Measurements from ENCODE around the gene CLSTN2. TPM values are rescaled to one million over a fixed set of nuclear protein-coding genes. Genes with fewer than 3 reads are reported as not detected.

CLSTN2 gene
- total RNA-seq, 1 donor from 2014 or later = 16.0 TPM

DNA sequence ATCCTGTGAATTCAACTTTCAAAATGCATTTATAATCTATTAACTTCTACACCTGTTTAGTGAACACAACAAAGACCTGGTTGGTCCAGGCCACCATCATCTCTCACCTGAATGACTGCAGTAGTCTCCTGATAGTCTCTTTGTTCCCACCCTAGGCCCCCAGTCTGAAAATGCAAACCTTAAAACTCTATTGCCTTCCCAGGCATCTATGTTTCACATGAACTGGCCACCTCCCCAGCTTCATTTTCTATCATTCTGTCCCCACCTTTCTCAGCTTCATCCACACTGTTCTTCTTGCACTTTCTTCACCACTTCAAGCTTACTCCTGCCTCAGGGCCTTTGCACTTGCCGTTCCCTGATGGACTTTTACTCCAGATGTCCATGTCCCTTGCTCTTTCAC, 45.0 kb downstream of the CLSTN2 start:
- TF ChIP-seq, protein P1, sequence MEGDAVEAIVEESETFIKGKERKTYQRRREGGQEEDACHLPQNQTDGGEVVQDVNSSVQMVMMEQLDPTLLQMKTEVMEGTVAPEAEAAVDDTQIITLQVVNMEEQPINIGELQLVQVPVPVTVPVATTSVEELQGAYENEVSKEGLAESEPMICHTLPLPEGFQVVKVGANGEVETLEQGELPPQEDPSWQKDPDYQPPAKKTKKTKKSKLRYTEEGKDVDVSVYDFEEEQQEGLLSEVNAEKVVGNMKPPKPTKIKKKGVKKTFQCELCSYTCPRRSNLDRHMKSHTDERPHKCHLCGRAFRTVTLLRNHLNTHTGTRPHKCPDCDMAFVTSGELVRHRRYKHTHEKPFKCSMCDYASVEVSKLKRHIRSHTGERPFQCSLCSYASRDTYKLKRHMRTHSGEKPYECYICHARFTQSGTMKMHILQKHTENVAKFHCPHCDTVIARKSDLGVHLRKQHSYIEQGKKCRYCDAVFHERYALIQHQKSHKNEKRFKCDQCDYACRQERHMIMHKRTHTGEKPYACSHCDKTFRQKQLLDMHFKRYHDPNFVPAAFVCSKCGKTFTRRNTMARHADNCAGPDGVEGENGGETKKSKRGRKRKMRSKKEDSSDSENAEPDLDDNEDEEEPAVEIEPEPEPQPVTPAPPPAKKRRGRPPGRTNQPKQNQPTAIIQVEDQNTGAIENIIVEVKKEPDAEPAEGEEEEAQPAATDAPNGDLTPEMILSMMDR (IDR thresholded peaks at IDR 0.05) = no peak
- TF ChIP-seq POLR2A (IDR thresholded peaks at IDR 0.05) (no peak), POLR2AphosphoS5 (IDR thresholded peaks at IDR 0.05; ENCODE audit: insufficient read depth in 1 of 2, low read depth in 1 of 2) (no peak)
- peak; percentile 12 to 60 for DNase-seq (ENCODE audit: extremely low spot score in 2 of 2)
- Histone ChIP-seq H3K27me3 (no peaks in the 10 kb centered on the region), H3K36me3 (no peaks in the 10 kb centered on the region), H3K4me3 (no peak overlapping the region), H3K4me1 (no peaks in the 10 kb centered on the region), H3K27ac (no peak overlapping the region), H3K9me3 (no peaks in the 10 kb centered on the region)
- intact Hi-C loops (cut with DNase I) = no loop called here

DNA sequence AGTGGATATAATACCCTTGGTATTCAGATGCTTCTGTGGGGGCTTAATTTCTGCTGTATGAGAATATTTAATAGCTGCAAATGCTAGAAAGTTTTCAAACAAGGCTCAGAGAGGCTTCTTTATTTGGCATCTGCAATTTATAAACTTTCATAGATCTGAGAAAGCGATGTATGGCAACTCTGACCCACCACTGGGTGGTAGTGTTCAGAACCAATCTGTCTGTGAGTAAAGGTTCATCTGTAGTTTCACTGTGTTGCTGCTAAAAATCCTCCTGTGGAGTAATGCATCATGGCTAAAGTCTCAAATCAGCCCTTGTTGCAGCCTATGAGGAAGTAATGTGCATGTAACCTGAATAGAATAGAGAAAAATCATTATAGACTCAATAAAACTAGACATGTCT, 47.4 kb downstream of the CLSTN2 start:
- no peaks in the 10 kb centered on the region for H3K27me3 ChIP-seq
- H3K36me3 ChIP-seq = no peaks in the 10 kb centered on the region
- intact Hi-C loops (cut with DNase I) = no loop called here
- no peak overlapping the region for H3K4me3 ChIP-seq
- H3K4me1 ChIP-seq = no peaks in the 10 kb centered on the region
- H3K27ac ChIP-seq = no peak overlapping the region
- no peaks in the 10 kb centered on the region for H3K9me3 ChIP-seq
- DNase-seq (ENCODE audit: extremely low spot score in 2 of 2) = no peak
- no peak for TF ChIP-seq POLR2AphosphoS5 (IDR thresholded peaks at IDR 0.05; ENCODE audit: insufficient read depth in 1 of 2, low read depth in 1 of 2)
- no peak for TF ChIP-seq POLR2A (IDR thresholded peaks at IDR 0.05)
- TF ChIP-seq, protein P1 (IDR thresholded peaks at IDR 0.05) = no peak

GRCh38 chr3:139985576-139985975, 50.6 kb downstream of the CLSTN2 start:
- Histone ChIP-seq H3K9me3 (no peaks in the 10 kb centered on the region), H3K4me1 (no peaks in the 10 kb centered on the region), H3K27ac (no peak overlapping the region), H3K36me3 (no peaks in the 10 kb centered on the region), H3K4me3 (no peak overlapping the region), H3K27me3 (no peaks in the 10 kb centered on the region)
- intact Hi-C loops (cut with DNase I) = no loop called here
- DNase-seq (ENCODE audit: extremely low spot score in 2 of 2) = no peak
- TF ChIP-seq POLR2AphosphoS5 (IDR thresholded peaks at IDR 0.05; ENCODE audit: insufficient read depth in 1 of 2, low read depth in 1 of 2) (no peak), POLR2A (IDR thresholded peaks at IDR 0.05) (no peak)
- TF ChIP-seq, protein P1 (IDR thresholded peaks at IDR 0.05) = no peak

GRCh38 chr3:139987908-139988307, 52.9 kb downstream of the CLSTN2 start:
- intact Hi-C loops (cut with DNase I) = no loop called here
- Histone ChIP-seq H3K27ac (no peak overlapping the region), H3K9me3 (no peaks in the 10 kb centered on the region), H3K4me1 (no peaks in the 10 kb centered on the region), H3K27me3 (no peaks in the 10 kb centered on the region), H3K36me3 (no peaks in the 10 kb centered on the region), H3K4me3 (no peak overlapping the region)
- DNase-seq (ENCODE audit: extremely low spot score in 2 of 2) = peak; percentile 0 to 12
- TF ChIP-seq POLR2A (IDR thresholded peaks at IDR 0.05) = no peak
- TF ChIP-seq, protein P1 (IDR thresholded peaks at IDR 0.05) = no peak
- no peak for TF ChIP-seq POLR2AphosphoS5 (IDR thresholded peaks at IDR 0.05; ENCODE audit: insufficient read depth in 1 of 2, low read depth in 1 of 2)

DNA sequence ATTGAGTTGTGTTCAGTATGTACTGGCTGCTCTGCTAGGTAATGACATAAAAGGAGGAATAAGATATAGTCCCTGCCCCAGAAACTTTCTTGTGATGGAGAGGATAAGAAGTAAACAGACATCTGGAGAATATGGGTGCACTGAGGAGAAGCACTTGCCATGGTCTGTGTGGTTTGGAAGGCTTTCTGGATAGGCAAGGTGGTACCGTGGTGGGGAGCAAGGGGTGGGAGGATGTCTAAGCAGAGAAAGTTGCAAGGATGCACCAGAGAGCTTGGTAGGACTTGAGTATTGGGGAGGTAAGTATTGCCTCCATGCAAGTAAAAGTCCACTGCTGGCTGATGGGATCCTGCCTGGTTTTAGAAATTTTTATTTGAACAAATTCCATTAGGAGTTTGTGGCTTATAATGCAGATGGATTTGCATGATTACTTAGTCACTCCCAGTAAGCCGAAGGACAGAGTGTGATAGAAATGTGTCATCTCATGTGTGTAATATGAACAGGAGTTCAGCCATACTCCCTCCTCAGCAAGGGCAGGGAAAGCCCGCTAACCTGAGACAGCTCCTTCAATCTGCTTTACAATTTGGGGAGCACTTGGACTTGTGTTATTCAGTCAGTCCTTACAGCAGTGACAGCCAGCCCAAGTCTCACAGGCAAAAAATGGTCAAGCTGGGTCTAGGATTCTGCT, 53.6 kb downstream of the CLSTN2 start:
- no peak overlapping the region for H3K27ac ChIP-seq
- peak; percentile 37 to 64 for DNase-seq (ENCODE audit: extremely low spot score in 2 of 2)
- intact Hi-C loops (cut with DNase I) = no loop called here
- no peaks in the 10 kb centered on the region for H3K4me1 ChIP-seq
- no peaks in the 10 kb centered on the region for H3K9me3 ChIP-seq
- H3K4me3 ChIP-seq = no peak overlapping the region
- TF ChIP-seq POLR2AphosphoS5 (IDR thresholded peaks at IDR 0.05; ENCODE audit: insufficient read depth in 1 of 2, low read depth in 1 of 2) = no peak
- TF ChIP-seq, protein P1 (IDR thresholded peaks at IDR 0.05) = no peak
- no peak for TF ChIP-seq POLR2A (IDR thresholded peaks at IDR 0.05)
- H3K36me3 ChIP-seq = no peaks in the 10 kb centered on the region
- no peaks in the 10 kb centered on the region for H3K27me3 ChIP-seq

Measured in vagina (tissue), 2 donors.